Natural killer cell (primary cell): Measurements from ENCODE around the gene SELE. TPM values are rescaled to one million over a fixed set of nuclear protein-coding genes. Genes with fewer than 3 reads are reported as not detected.

ENCODE experiments used
- ATAC-seq, 3 donors: fragments of 150-1000 bp in 2 of 3; fragments of 200-7000 bp in 1 of 3; cut with Tn5 transposase; 1 replicate in 1 of 3; 2 replicates in 2 of 3; pipeline ENCODE4 v1.10.0; 2021; ENCODE audit warnings: mild to moderate bottlenecking in 2 of 3, moderate library complexity in 2 of 3
- DNase-seq, 2 donors: peaks; one replicate each; pipeline versions ENCODE4 v3.0.0 to v3.0.0-alpha.2; 2013 to 2021; ENCODE audit warnings: mixed read lengths in 1 of 2
- H3K27ac ChIP-seq: one replicate; pipeline ENCODE4 v1.5.1; 2013; ENCODE audit warnings: mild to moderate bottlenecking, low read length
- H3K27me3 ChIP-seq: one replicate; pipeline ENCODE4 v1.6.1; 2013; ENCODE audit warnings: low read length; ENCODE audit not compliant: control insufficient read depth, insufficient read depth
- H3K36me3 ChIP-seq: one replicate; pipeline ENCODE4 v1.6.1; 2013; ENCODE audit warnings: low read length; ENCODE audit not compliant: control insufficient read depth, insufficient read depth
- H3K4me1 ChIP-seq: one replicate; pipeline ENCODE4 v1.6.1; 2013; ENCODE audit warnings: low read length; ENCODE audit not compliant: control insufficient read depth, insufficient read depth
- H3K4me3 ChIP-seq: one replicate; pipeline ENCODE4 v1.5.1; 2013; ENCODE audit warnings: low read length
- H3K9me3 ChIP-seq: one replicate; pipeline ENCODE4 v1.6.1; 2013; ENCODE audit warnings: low read length; ENCODE audit not compliant: control insufficient read depth, insufficient read depth
- H3K27ac Mint-ChIP-seq, 2 donors: one replicate each; pipeline ENCODE4 v1.8.0; 2022; ENCODE audit warnings: mild to moderate bottlenecking in 2 of 2, mixed read lengths in 2 of 2, moderate library complexity in 1 of 2
- H3K27me3 Mint-ChIP-seq, 2 donors: one replicate each; pipeline ENCODE4 v1.8.0; 2022; ENCODE audit warnings: low read depth in 2 of 2, mixed read lengths in 2 of 2
- H3K36me3 Mint-ChIP-seq: one replicate; pipeline ENCODE4 v1.8.0; 2022; ENCODE audit warnings: mixed read lengths
- H3K4me1 Mint-ChIP-seq, 2 donors: one replicate each; pipeline ENCODE4 v1.8.0; 2022; ENCODE audit warnings: mixed read lengths in 2 of 2
- H3K4me3 Mint-ChIP-seq: one replicate; pipeline ENCODE4 v1.8.0; 2022; ENCODE audit warnings: mild to moderate bottlenecking, moderate library complexity, mixed read lengths
- H3K9me3 Mint-ChIP-seq, 2 donors: one replicate each; pipeline ENCODE4 v1.8.0; 2022; ENCODE audit warnings: mixed read lengths in 2 of 2
- CTCF ChIP-seq: fragments of 200-600 bp; IDR thresholded peaks from one replicate; pipeline ENCODE4 v1.8.0; 2022; ENCODE audit warnings: antibody characterized with exemption
- WGBS: methylation state at CpG from one replicate; pipeline ENCODE4 v1.1.7; 2013; ENCODE audit warnings: missing lambda C conversion rate; ENCODE audit not compliant: insufficient coverage; 5-methylcytosine and 5-hydroxymethylcytosine counted together
- intact Hi-C: fragments of 100-400 bp; cut with micrococcal nuclease; formaldehyde crosslinking; loops from one replicate; pipeline ENCODE4 v1.14.2; 2022
- total RNA-seq, 4 donors: library from RNA; stranded (reverse); fragments of 120-200 nt in 1 of 4; gene quantifications; one replicate each; pipeline versions ENCODE4 v1.2.3 to v1.2.4, GENCODE V29; 2013 to 2022

The SELE gene
- total RNA-seq, 3 donors from 2014 or later (not counting 1 experiment from before 2014, with no cell fraction given), result not detected

GRCh38 chr1:169726851-169727250 lies 7.0 kb downstream of the SELE start:
- Histone ChIP-seq H3K9me3 (no peaks in the 10 kb centered on the region), H3K27me3 (no peaks in the 10 kb centered on the region), H3K4me1 (no peaks in the 10 kb centered on the region), H3K36me3 (no peaks in the 10 kb centered on the region), H3K27ac (no peak overlapping the region), H3K4me3 (no peak overlapping the region)
- intact Hi-C loops, result no loop called here
- Mint-ChIP-seq H3K27me3 (peaks cover 17 to 24% of the 10 kb centered on the region in 2 donors), H3K27ac (no peak overlapping the region), H3K9me3 (no peaks in the 10 kb centered on the region), H3K4me3 (no peak overlapping the region), H3K36me3 (no peaks in the 10 kb centered on the region), H3K4me1 (no peaks in the 10 kb centered on the region)
- ATAC-seq (no peak), DNase-seq (no peak)
- WGBS, result 95% methylated on average over 2 of the region's 3 CpGs
- no peak for TF ChIP-seq CTCF

- TF ChIP-seq CTCF, result no peak
- Mint-ChIP-seq H3K36me3 (no peaks in the 10 kb centered on the region), H3K4me3 (no peak overlapping the region), H3K4me1 (no peaks in the 10 kb centered on the region), H3K9me3 (no peaks in the 10 kb centered on the region), H3K27ac (no peak overlapping the region), H3K27me3 (peaks cover 13 to 21% of the 10 kb centered on the region in 2 donors)
- H3K9me3 ChIP-seq, result no peaks in the 10 kb centered on the region
- no peaks in the 10 kb centered on the region for H3K27me3 ChIP-seq
- no peak for DNase-seq
- H3K4me3 ChIP-seq, result no peak overlapping the region
- 72% methylated on average over 3 of the region's 3 CpGs for WGBS
- intact Hi-C loops, result no loop called here
- ATAC-seq, result no peak
- H3K4me1 ChIP-seq, result no peaks in the 10 kb centered on the region
- H3K27ac ChIP-seq, result no peak overlapping the region
- H3K36me3 ChIP-seq, result no peaks in the 10 kb centered on the region
Observed at GRCh38 chr1:169725930-169726329, 7.9 kb downstream of the SELE start.

- no peaks in the 10 kb centered on the region for H3K36me3 ChIP-seq
Observed at GRCh38 chr1:169724168-169724567, 9.7 kb downstream of the SELE start.

More at GRCh38 chr1:169724168-169724567, 9.7 kb downstream of the SELE start:
- no peak for TF ChIP-seq CTCF
- ATAC-seq (no peak), DNase-seq (no peak)
- H3K4me1 ChIP-seq, result no peaks in the 10 kb centered on the region
- H3K27me3 ChIP-seq, result no peaks in the 10 kb centered on the region
- H3K4me3 ChIP-seq, result no peak overlapping the region
- H3K4me1 Mint-ChIP-seq, result no peaks in the 10 kb centered on the region
- H3K27me3 Mint-ChIP-seq, result peaks cover 12 to 13% of the 10 kb centered on the region in 2 donors
- no peak overlapping the region for H3K27ac Mint-ChIP-seq
- intact Hi-C loops, result no loop called here
- H3K9me3 ChIP-seq, result no peaks in the 10 kb centered on the region
- H3K4me3 Mint-ChIP-seq, result no peak overlapping the region
- WGBS, result 83% methylated on average over 4 of the region's 4 CpGs
- no peaks in the 10 kb centered on the region for H3K36me3 Mint-ChIP-seq
- H3K27ac ChIP-seq, result no peak overlapping the region
- no peaks in the 10 kb centered on the region for H3K9me3 Mint-ChIP-seq
